K562 (cell line): ENCODE results near the gene SCYL1. TPM values are rescaled to one million over a fixed set of nuclear protein-coding genes. Genes with fewer than 3 reads are reported as not detected.

ENCODE experiments used
- CBX1 ChIP-seq: sonication (generic); IDR thresholded peaks from 2 replicates; pipeline ENCODE4 v1.6.1; 2016; ENCODE audit warnings: antibody characterized with exemption, low read depth, mild to moderate bottlenecking
- ETV6 ChIP-seq, 3 experiments: fragments of 150-350 bp in 1 of 3; sonication (generic) in 1 of 3; formaldehyde crosslinking in 1 of 3; IDR thresholded peaks; 2 replicates each; pipeline versions ENCODE4 v1.6.1 to v1.8.0; 2014 to 2022; ENCODE audit warnings: borderline replicate concordance in 2 of 3, low read depth in 2 of 3, antibody characterized with exemption in 1 of 3, low read length in 1 of 3, mild to moderate bottlenecking in 1 of 3, missing genetic modification reagents in 1 of 3
- GTF2E2 ChIP-seq: fragments of 200-800 bp; sonication (Bioruptor generic); IDR thresholded peaks from 2 replicates; pipeline ENCODE4 v1.6.1; 2016; ENCODE audit warnings: missing genetic modification characterization, missing compliant biosample characterization
- HDAC1 ChIP-seq, 2 experiments: fragments of 450-650 bp; IDR thresholded peaks; 2 replicates each; pipeline ENCODE4 v1.6.1; 2016 to 2017; ENCODE audit warnings: inconsistent platforms in 1 of 2, mild to moderate bottlenecking in 1 of 2, moderate library complexity in 1 of 2
- HNRNPH1 ChIP-seq: fragments of 200-400 bp; formaldehyde crosslinking; optimal IDR thresholded peaks from 2 replicates; pipeline ENCODE3; 2017; ENCODE audit warnings: low read depth, mild to moderate bottlenecking, low read length, moderate library complexity
- HNRNPK ChIP-seq: fragments of 200-400 bp; formaldehyde crosslinking; IDR thresholded peaks from one replicate; pipeline ENCODE4 v1.6.1; 2018; ENCODE audit warnings: mild to moderate bottlenecking, low read depth, low read length; ENCODE audit not compliant: poor library complexity, severe bottlenecking
- HOXB6 ChIP-seq: fragments of 250-450 bp; sonication (Bioruptor Pico); IDR thresholded peaks from 2 replicates; pipeline ENCODE4 v1.5.1; 2022; ENCODE audit warnings: mild to moderate bottlenecking, borderline replicate concordance
- KLF13 ChIP-seq: fragments of 450-650 bp; IDR thresholded peaks from 2 replicates; pipeline ENCODE4 v1.6.1; 2016; ENCODE audit warnings: missing genetic modification characterization, low read depth, mild to moderate bottlenecking, missing compliant biosample characterization, moderate library complexity, borderline replicate concordance
- PCBP2 ChIP-seq: fragments of 200-400 bp; formaldehyde crosslinking; IDR thresholded peaks from 2 replicates; pipeline ENCODE4 v1.6.1; 2018; ENCODE audit warnings: low read length, low read depth, mild to moderate bottlenecking, moderate library complexity; ENCODE audit not compliant: poor library complexity, severe bottlenecking
- RFX5 ChIP-seq: IDR thresholded peaks from 2 replicates; pipeline ENCODE4 v1.6.1; 2011; ENCODE audit warnings: low read depth, mild to moderate bottlenecking, improper control_type of control experiment, low read length
- ZNF76 ChIP-seq: fragments of 250-450 bp; sonication (Bioruptor Pico); IDR thresholded peaks from 2 replicates; pipeline ENCODE4 v1.4.0; 2020; ENCODE audit warnings: mild to moderate bottlenecking, moderate library complexity, borderline replicate concordance
- polyA plus RNA-seq, 8 experiments: library from polyadenylated mRNA; depleted of rRNA in 4 of 8; stranded (reverse) in 5 of 8; unstranded in 3 of 8; fragments of >200 nt; fragmentation: Nextera tagmentation in 2 of 8; fragmentation: Illumina TruSeq in 1 of 8; extraction: Ambion mirVana in 2 of 8; extraction: Trizol in 1 of 8; gene quantifications; 2 replicates each; pipeline versions ENCODE4 v1.2.1 to v1.2.3, GENCODE V29; 2011 to 2014; ENCODE audit warnings: inconsistent platforms in 1 of 8, missing spikeins in 1 of 8
- total RNA-seq, 7 experiments: library from RNA; depleted of rRNA in 6 of 7; stranded (reverse); fragments of >200 nt in 6 of 7; fragmentation: Illumina TruSeq in 2 of 7; extraction: Trizol in 2 of 7; gene quantifications; 2 replicates each; pipeline versions ENCODE4 v1.2.1 to v1.2.3, GENCODE V29; 2011 to 2021; ENCODE audit warnings: low replicate concordance in 1 of 7
- TF ChIP-seq, protein P1 (sequence below): fragments of 250-450 bp; sonication (Bioruptor Pico); IDR thresholded peaks from 2 replicates; pipeline ENCODE4 v1.4.0; 2020; ENCODE audit warnings: mild to moderate bottlenecking, moderate library complexity
- TF ChIP-seq, protein P2 (sequence below): fragments of 200-600 bp; sonication (generic); IDR thresholded peaks from one replicate; pipeline ENCODE4 v1.6.1; 2012; ENCODE audit warnings: mild to moderate bottlenecking, low read depth, low read length, inconsistent platforms

SCYL1 gene
- total and polyA plus RNA-seq, 9 of the 15 experiments (the other 6 are each of a cell fraction or from before 2014, with no cell fraction given) = 1.9 to 145 (median 57.6) TPM

DNA sequence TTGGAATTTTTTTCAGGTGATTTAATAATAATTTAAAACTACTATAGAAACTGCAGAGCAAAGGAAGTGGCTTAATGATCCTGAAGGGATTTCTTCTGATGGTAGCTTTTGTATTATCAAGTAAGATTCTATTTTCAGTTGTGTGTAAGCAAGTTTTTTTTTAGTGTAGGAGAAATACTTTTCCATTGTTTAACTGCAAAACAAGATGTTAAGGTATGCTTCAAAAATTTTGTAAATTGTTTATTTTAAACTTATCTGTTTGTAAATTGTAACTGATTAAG, 22.7 kb upstream of the SCYL1 start (continued):
- TF ChIP-seq, protein P1, sequence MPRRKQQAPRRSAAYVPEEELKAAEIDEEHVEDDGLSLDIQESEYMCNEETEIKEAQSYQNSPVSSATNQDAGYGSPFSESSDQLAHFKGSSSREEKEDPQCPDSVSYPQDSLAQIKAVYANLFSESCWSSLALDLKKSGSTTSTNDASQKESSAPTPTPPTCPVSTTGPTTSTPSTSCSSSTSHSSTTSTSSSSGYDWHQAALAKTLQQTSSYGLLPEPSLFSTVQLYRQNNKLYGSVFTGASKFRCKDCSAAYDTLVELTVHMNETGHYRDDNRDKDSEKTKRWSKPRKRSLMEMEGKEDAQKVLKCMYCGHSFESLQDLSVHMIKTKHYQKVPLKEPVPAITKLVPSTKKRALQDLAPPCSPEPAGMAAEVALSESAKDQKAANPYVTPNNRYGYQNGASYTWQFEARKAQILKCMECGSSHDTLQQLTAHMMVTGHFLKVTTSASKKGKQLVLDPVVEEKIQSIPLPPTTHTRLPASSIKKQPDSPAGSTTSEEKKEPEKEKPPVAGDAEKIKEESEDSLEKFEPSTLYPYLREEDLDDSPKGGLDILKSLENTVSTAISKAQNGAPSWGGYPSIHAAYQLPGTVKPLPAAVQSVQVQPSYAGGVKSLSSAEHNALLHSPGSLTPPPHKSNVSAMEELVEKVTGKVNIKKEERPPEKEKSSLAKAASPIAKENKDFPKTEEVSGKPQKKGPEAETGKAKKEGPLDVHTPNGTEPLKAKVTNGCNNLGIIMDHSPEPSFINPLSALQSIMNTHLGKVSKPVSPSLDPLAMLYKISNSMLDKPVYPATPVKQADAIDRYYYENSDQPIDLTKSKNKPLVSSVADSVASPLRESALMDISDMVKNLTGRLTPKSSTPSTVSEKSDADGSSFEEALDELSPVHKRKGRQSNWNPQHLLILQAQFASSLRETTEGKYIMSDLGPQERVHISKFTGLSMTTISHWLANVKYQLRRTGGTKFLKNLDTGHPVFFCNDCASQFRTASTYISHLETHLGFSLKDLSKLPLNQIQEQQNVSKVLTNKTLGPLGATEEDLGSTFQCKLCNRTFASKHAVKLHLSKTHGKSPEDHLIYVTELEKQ (CRISPR knock-in tag) = no peak
- TF ChIP-seq CBX1 (no peak), GTF2E2 (tag) (peak; percentile 78; the same call in 1 of the 2 replicates), HNRNPK (no peak), ZNF76 (no peak), HOXB6 (no peak), ETV6 (IDR thresholded peaks at IDR 0.05; ENCODE audit: borderline replicate concordance in 1 of 2, low read depth in 2 of 2, low read length in 1 of 2) (no peak), ETV6 (CRISPR knock-in tag; IDR thresholded peaks at IDR 0.05; ENCODE audit: borderline replicate concordance) (no peak), RFX5 (no peak), KLF13 (tag) (no peak), HDAC1 (IDR thresholded peaks at IDR 0.05) (no peak; a peak in 1 of 4 replicates), PCBP2 (no peak), HNRNPH1 (peak; percentile 68)
- TF ChIP-seq, protein P2, sequence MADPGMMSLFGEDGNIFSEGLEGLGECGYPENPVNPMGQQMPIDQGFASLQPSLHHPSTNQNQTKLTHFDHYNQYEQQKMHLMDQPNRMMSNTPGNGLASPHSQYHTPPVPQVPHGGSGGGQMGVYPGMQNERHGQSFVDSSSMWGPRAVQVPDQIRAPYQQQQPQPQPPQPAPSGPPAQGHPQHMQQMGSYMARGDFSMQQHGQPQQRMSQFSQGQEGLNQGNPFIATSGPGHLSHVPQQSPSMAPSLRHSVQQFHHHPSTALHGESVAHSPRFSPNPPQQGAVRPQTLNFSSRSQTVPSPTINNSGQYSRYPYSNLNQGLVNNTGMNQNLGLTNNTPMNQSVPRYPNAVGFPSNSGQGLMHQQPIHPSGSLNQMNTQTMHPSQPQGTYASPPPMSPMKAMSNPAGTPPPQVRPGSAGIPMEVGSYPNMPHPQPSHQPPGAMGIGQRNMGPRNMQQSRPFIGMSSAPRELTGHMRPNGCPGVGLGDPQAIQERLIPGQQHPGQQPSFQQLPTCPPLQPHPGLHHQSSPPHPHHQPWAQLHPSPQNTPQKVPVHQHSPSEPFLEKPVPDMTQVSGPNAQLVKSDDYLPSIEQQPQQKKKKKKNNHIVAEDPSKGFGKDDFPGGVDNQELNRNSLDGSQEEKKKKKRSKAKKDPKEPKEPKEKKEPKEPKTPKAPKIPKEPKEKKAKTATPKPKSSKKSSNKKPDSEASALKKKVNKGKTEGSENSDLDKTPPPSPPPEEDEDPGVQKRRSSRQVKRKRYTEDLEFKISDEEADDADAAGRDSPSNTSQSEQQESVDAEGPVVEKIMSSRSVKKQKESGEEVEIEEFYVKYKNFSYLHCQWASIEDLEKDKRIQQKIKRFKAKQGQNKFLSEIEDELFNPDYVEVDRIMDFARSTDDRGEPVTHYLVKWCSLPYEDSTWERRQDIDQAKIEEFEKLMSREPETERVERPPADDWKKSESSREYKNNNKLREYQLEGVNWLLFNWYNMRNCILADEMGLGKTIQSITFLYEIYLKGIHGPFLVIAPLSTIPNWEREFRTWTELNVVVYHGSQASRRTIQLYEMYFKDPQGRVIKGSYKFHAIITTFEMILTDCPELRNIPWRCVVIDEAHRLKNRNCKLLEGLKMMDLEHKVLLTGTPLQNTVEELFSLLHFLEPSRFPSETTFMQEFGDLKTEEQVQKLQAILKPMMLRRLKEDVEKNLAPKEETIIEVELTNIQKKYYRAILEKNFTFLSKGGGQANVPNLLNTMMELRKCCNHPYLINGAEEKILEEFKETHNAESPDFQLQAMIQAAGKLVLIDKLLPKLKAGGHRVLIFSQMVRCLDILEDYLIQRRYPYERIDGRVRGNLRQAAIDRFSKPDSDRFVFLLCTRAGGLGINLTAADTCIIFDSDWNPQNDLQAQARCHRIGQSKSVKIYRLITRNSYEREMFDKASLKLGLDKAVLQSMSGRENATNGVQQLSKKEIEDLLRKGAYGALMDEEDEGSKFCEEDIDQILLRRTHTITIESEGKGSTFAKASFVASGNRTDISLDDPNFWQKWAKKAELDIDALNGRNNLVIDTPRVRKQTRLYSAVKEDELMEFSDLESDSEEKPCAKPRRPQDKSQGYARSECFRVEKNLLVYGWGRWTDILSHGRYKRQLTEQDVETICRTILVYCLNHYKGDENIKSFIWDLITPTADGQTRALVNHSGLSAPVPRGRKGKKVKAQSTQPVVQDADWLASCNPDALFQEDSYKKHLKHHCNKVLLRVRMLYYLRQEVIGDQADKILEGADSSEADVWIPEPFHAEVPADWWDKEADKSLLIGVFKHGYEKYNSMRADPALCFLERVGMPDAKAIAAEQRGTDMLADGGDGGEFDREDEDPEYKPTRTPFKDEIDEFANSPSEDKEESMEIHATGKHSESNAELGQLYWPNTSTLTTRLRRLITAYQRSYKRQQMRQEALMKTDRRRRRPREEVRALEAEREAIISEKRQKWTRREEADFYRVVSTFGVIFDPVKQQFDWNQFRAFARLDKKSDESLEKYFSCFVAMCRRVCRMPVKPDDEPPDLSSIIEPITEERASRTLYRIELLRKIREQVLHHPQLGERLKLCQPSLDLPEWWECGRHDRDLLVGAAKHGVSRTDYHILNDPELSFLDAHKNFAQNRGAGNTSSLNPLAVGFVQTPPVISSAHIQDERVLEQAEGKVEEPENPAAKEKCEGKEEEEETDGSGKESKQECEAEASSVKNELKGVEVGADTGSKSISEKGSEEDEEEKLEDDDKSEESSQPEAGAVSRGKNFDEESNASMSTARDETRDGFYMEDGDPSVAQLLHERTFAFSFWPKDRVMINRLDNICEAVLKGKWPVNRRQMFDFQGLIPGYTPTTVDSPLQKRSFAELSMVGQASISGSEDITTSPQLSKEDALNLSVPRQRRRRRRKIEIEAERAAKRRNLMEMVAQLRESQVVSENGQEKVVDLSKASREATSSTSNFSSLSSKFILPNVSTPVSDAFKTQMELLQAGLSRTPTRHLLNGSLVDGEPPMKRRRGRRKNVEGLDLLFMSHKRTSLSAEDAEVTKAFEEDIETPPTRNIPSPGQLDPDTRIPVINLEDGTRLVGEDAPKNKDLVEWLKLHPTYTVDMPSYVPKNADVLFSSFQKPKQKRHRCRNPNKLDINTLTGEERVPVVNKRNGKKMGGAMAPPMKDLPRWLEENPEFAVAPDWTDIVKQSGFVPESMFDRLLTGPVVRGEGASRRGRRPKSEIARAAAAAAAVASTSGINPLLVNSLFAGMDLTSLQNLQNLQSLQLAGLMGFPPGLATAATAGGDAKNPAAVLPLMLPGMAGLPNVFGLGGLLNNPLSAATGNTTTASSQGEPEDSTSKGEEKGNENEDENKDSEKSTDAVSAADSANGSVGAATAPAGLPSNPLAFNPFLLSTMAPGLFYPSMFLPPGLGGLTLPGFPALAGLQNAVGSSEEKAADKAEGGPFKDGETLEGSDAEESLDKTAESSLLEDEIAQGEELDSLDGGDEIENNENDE = no peak
